ENCODE data around the gene ZC3H4.

- TF ChIP-seq GATA2 (IDR thresholded peaks at IDR 0.05; ENCODE audit: low read depth, low read length) (no peak), GATA3 (IDR thresholded peaks at IDR 0.05; ENCODE audit: low read depth, low read length) (no peak)
Measured at GRCh38 chr19:47022541-47023447, 90.8 kb downstream of the ZC3H4 start.
